Thyroid gland (tissue), 4 donors: ENCODE measurements around the gene PURB.

Source experiments
- CTCF ChIP-seq, 6 experiments: fragments of 200-600 bp in 3 of 6; fragments of 450-650 bp in 3 of 6; sonication (generic) in 3 of 6; IDR thresholded peaks; one replicate each; pipeline ENCODE4 v1.5.1; 2016 to 2019; ENCODE audit warnings: antibody characterized with exemption in 6 of 6, mild to moderate bottlenecking in 2 of 6, inconsistent platforms in 1 of 6, moderate library complexity in 1 of 6
- POLR2A ChIP-seq, 2 donors: fragments of 450-650 bp; IDR thresholded peaks; one replicate each; pipeline ENCODE4 v1.6.1; 2017; ENCODE audit warnings: antibody characterized with exemption in 2 of 2, mild to moderate bottlenecking in 2 of 2, moderate library complexity in 1 of 2

- TF ChIP-seq CTCF (IDR thresholded peaks at IDR 0.05) (no peak), POLR2A (IDR thresholded peaks at IDR 0.05) (no peak)
These were observed 26.6 kb upstream of the PURB start for GRCh38 chr7:44911911-44912310.
